Astrocyte (in vitro differentiated cells and primary cell): ENCODE measurements around the gene HVCN1. TPM values are rescaled to one million over a fixed set of nuclear protein-coding genes. Genes with fewer than 3 reads are reported as not detected.

Experiments used
- DNase-seq: peaks from one replicate; pipeline ENCODE4 v3.0.0-alpha.2; 2010; ENCODE audit warnings: low read depth
- FAIRE-seq: peaks from 2 replicates; lab custom pipeline; 2011; peaks lifted over from hg19 to GRCh38; lab: Jason Lieb, UNC
- H2AFZ ChIP-seq: 2 replicates; pipeline ENCODE4 v1.6.0; 2012; ENCODE audit warnings: low read depth, low read length, inconsistent platforms
- H3K27ac ChIP-seq: 2 replicates; pipeline ENCODE4 v1.5.1; 2011; ENCODE audit warnings: low read depth, low read length, inconsistent platforms
- H3K27me3 ChIP-seq: 2 replicates; pipeline ENCODE4 v1.6.0; 2011; ENCODE audit warnings: low read length, inconsistent platforms; ENCODE audit not compliant: insufficient read depth
- H3K36me3 ChIP-seq: 2 replicates; pipeline ENCODE4 v1.5.1; 2011; ENCODE audit warnings: low read length, inconsistent platforms; ENCODE audit not compliant: insufficient read depth
- H3K4me1 ChIP-seq: 2 replicates; pipeline ENCODE4 v1.5.1; 2011; ENCODE audit warnings: low read length, inconsistent platforms; ENCODE audit not compliant: insufficient read depth
- H3K4me2 ChIP-seq: 2 replicates; pipeline ENCODE4 v1.6.0; 2012; ENCODE audit warnings: low read length, inconsistent platforms
- H3K4me3 ChIP-seq: 2 replicates; pipeline ENCODE4 v1.5.1; 2011; ENCODE audit warnings: low read depth, mild to moderate bottlenecking, low read length, inconsistent platforms; ENCODE audit not compliant: insufficient read depth
- H3K79me2 ChIP-seq: 2 replicates; pipeline ENCODE4 v1.6.0; 2012; ENCODE audit warnings: mild to moderate bottlenecking, low read length, inconsistent platforms; ENCODE audit not compliant: insufficient read depth
- H3K9ac ChIP-seq: 2 replicates; pipeline ENCODE4 v1.6.0; 2012; ENCODE audit warnings: mild to moderate bottlenecking, low read length, inconsistent platforms
- H3K9me3 ChIP-seq: 2 replicates; pipeline ENCODE4 v1.5.1; 2012; ENCODE audit warnings: low read depth, mild to moderate bottlenecking, low read length, inconsistent platforms; ENCODE audit not compliant: insufficient read depth
- H4K20me1 ChIP-seq: 2 replicates; pipeline ENCODE4 v1.6.0; 2012; ENCODE audit warnings: low read length, inconsistent platforms; ENCODE audit not compliant: insufficient read depth
- H3K27ac Mint-ChIP-seq: one replicate; pipeline ENCODE4 v1.8.0; 2021; ENCODE audit warnings: mild to moderate bottlenecking, mixed read lengths; ENCODE audit not compliant: unreplicated experiment
- H3K27me3 Mint-ChIP-seq: one replicate; pipeline ENCODE4 v1.8.0; 2021; ENCODE audit warnings: low read depth, mixed read lengths; ENCODE audit not compliant: unreplicated experiment
- H3K36me3 Mint-ChIP-seq: one replicate; pipeline ENCODE4 v1.8.0; 2021; ENCODE audit warnings: low read depth, mixed read lengths; ENCODE audit not compliant: unreplicated experiment
- H3K4me1 Mint-ChIP-seq: one replicate; pipeline ENCODE4 v1.8.0; 2021; ENCODE audit warnings: low read depth, mixed read lengths; ENCODE audit not compliant: unreplicated experiment
- H3K4me3 Mint-ChIP-seq: one replicate; pipeline ENCODE4 v1.8.0; 2021; ENCODE audit warnings: mild to moderate bottlenecking, moderate library complexity, mixed read lengths; ENCODE audit not compliant: unreplicated experiment
- H3K9me3 Mint-ChIP-seq: one replicate; pipeline ENCODE4 v1.8.0; 2021; ENCODE audit warnings: mild to moderate bottlenecking, mixed read lengths; ENCODE audit not compliant: unreplicated experiment
- CTCF ChIP-seq: IDR thresholded peaks from 2 replicates; pipeline ENCODE4 v1.5.1; 2011; ENCODE audit warnings: low read depth, mild to moderate bottlenecking, inconsistent platforms, low read length, moderate library complexity; ENCODE audit not compliant: insufficient read depth
- EZH2 ChIP-seq: IDR thresholded peaks from 2 replicates; pipeline ENCODE4 v1.6.1; 2012; ENCODE audit warnings: mild to moderate bottlenecking, low read length, inconsistent platforms; ENCODE audit not compliant: insufficient read depth
- total RNA-seq: library from RNA; stranded (reverse); gene quantifications from 2 replicates; pipeline ENCODE4 v1.2.1, GENCODE V29; 2021

HVCN1 gene
- total RNA-seq, 1 donor from 2014 or later, result 1.0 TPM

- Mint-ChIP-seq H3K9me3 (no peaks in the 10 kb centered on the region), H3K4me1 (peaks cover 2% of the 10 kb centered on the region), H3K4me3 (peak within 1 kb of the TSS; percentile 86), H3K27ac (peak within 1 kb of the TSS; percentile 77), H3K27me3 (no peaks in the 10 kb centered on the region), H3K36me3 (no peaks in the 10 kb centered on the region)
- H3K27ac ChIP-seq, result peak within 1 kb of the TSS; percentile 71
- H3K9me3 ChIP-seq, result no peaks in the 10 kb centered on the region
- peak within 1 kb of the TSS; percentile 75 for H3K4me3 ChIP-seq
- peak within 1 kb of the TSS; percentile 89 for H3K9ac ChIP-seq
- no peaks in the 10 kb centered on the region for H3K27me3 ChIP-seq
- peak within 1 kb of the TSS; percentile 98 for H2AFZ ChIP-seq
- H3K4me1 ChIP-seq, result peaks cover 7% of the 10 kb centered on the region
- H4K20me1 ChIP-seq, result no peaks in the 10 kb centered on the region
- H3K4me2 ChIP-seq, result peak within 1 kb of the TSS; percentile 94
- peaks cover 3% of the 10 kb centered on the region for H3K36me3 ChIP-seq
- TF ChIP-seq EZH2 (no peak), CTCF (no peak)
- DNase-seq (peak; percentile 87), FAIRE-seq (no peak)
- peaks cover 2% of the 10 kb centered on the region for H3K79me2 ChIP-seq
Measured at GRCh38 chr12:110613771-110614684, 74.9 kb downstream of the HVCN1 start, which contains the start of gene TCTN1. TCTN1 (plus strand) TSS chr12:110614129; CDS start chr12:110614183, 54 bp downstream.

- H3K27ac ChIP-seq, result peak overlapping the region; percentile 71
- DNase-seq, result no peak
- H3K27ac Mint-ChIP-seq, result peak overlapping the region; percentile 77
Measured at GRCh38 chr12:110613071-110613770, 75.7 kb downstream of the HVCN1 start.

More at GRCh38 chr12:110613071-110613770, 75.7 kb downstream of the HVCN1 start:
- Histone ChIP-seq H2AFZ (peak overlapping the region; percentile 98), H3K9me3 (no peaks in the 10 kb centered on the region), H3K4me3 (peak overlapping the region; percentile 75), H3K9ac (peak overlapping the region; percentile 89), H3K36me3 (peaks cover 3% of the 10 kb centered on the region), H3K79me2 (peaks cover 2% of the 10 kb centered on the region), H3K27me3 (no peaks in the 10 kb centered on the region), H4K20me1 (no peaks in the 10 kb centered on the region), H3K4me1 (peaks cover 7% of the 10 kb centered on the region), H3K4me2 (peak overlapping the region; percentile 94)
- no peak for FAIRE-seq
- H3K36me3 Mint-ChIP-seq, result no peaks in the 10 kb centered on the region
- TF ChIP-seq EZH2 (no peak), CTCF (no peak)
- H3K4me3 Mint-ChIP-seq, result peak overlapping the region; percentile 86
- H3K9me3 Mint-ChIP-seq, result no peaks in the 10 kb centered on the region
- peaks cover 2% of the 10 kb centered on the region for H3K4me1 Mint-ChIP-seq
- H3K27me3 Mint-ChIP-seq, result no peaks in the 10 kb centered on the region
